NB4 (cell line): ENCODE data around the gene TCF3.

Experiments
- DNase-seq: peaks from one replicate; pipeline ENCODE4 v3.0.0; 2010; ENCODE audit warnings: low read depth
- H3K4me3 ChIP-seq: one replicate; pipeline ENCODE4 v1.5.1; 2011; ENCODE audit warnings: mild to moderate bottlenecking, low read depth, low read length, moderate library complexity
- MYC ChIP-seq: IDR thresholded peaks from 2 replicates; pipeline ENCODE4 v1.6.1; 2011; ENCODE audit warnings: low read depth, low read length
- POLR2A ChIP-seq: IDR thresholded peaks from 2 replicates; pipeline ENCODE4 v1.6.1; 2011; ENCODE audit warnings: mild to moderate bottlenecking; ENCODE audit not compliant: insufficient read length; ENCODE audit errors: extremely low read depth
- TF ChIP-seq, protein P1 (sequence below): IDR thresholded peaks from one replicate; pipeline ENCODE4 v1.5.1; 2012; ENCODE audit warnings: low read depth, low read length
- TF ChIP-seq, protein P2 (sequence below): IDR thresholded peaks from 2 replicates; pipeline ENCODE4 v1.6.1; 2011; ENCODE audit warnings: low read depth, low read length

Gene TCF3

DNA sequence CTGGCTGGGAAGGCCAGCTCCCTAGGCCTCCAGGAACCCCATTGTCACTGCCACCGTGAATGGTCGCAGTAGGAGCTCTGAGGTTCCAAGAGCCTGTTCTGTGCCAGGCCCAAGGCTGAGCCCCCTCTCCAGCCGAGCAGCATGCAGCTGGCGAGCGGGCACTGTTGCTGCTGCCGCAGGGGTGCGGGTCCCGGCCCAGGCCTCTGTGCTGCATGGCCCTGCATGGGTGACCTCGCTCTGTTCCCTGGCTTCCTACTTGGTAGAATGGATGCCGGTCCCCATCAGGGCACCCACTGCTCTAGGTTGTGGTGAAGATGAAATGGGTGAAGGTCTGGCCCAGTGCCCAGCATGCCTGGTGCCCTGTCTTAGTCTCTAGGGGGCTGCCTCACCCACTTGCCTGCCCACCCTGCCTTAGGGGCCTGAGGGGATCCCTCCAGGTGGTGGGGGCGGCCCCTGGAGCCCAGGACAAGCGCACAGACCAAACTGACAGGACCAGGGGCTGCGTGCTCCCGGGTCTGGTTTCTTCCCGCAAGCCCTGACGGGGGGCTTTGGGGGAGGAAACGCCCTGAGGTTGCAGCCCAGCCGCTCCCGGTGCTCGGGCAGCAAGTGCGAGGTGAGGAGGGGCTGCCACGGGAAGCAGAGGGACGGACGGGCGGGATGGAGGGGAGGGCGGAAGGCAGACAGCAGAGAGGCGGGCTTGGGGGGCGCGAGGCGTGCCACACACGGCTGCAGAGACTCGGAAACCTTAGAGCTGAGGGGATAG is 38.4 kb downstream of the TCF3 start:
- no peak for DNase-seq
- no peak overlapping the region for H3K4me3 ChIP-seq
- TF ChIP-seq POLR2A (no peak), MYC (no peak)
- TF ChIP-seq, protein P1, sequence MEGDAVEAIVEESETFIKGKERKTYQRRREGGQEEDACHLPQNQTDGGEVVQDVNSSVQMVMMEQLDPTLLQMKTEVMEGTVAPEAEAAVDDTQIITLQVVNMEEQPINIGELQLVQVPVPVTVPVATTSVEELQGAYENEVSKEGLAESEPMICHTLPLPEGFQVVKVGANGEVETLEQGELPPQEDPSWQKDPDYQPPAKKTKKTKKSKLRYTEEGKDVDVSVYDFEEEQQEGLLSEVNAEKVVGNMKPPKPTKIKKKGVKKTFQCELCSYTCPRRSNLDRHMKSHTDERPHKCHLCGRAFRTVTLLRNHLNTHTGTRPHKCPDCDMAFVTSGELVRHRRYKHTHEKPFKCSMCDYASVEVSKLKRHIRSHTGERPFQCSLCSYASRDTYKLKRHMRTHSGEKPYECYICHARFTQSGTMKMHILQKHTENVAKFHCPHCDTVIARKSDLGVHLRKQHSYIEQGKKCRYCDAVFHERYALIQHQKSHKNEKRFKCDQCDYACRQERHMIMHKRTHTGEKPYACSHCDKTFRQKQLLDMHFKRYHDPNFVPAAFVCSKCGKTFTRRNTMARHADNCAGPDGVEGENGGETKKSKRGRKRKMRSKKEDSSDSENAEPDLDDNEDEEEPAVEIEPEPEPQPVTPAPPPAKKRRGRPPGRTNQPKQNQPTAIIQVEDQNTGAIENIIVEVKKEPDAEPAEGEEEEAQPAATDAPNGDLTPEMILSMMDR = no peak
- TF ChIP-seq, protein P2, sequence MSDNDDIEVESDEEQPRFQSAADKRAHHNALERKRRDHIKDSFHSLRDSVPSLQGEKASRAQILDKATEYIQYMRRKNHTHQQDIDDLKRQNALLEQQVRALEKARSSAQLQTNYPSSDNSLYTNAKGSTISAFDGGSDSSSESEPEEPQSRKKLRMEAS = no peak

DNA sequence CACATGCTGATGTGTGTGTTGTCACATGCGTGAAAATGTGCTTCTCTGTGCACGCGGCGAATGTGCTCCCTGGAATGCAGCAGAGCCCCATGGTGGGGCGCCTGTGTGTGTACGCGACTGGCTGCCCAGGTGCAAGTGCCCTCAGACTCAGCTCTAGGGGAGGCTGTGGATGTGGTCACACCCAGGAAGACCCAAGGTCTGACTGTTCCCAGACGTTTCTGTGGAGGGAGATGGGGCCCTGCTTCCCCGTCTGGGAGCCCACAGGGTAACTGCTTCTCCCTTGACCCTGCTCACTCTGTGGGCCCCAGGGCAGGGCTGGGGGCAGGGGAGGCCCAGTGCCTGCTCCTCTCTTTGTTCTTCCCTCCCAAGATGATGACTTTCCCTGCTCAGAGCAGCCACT is 39.3 kb downstream of the TCF3 start:
- H3K4me3 ChIP-seq = no peak overlapping the region
- no peak for DNase-seq
- no peak for TF ChIP-seq POLR2A
- TF ChIP-seq, protein P2 = no peak
- TF ChIP-seq, protein P1 = no peak
- no peak for TF ChIP-seq MYC

DNA sequence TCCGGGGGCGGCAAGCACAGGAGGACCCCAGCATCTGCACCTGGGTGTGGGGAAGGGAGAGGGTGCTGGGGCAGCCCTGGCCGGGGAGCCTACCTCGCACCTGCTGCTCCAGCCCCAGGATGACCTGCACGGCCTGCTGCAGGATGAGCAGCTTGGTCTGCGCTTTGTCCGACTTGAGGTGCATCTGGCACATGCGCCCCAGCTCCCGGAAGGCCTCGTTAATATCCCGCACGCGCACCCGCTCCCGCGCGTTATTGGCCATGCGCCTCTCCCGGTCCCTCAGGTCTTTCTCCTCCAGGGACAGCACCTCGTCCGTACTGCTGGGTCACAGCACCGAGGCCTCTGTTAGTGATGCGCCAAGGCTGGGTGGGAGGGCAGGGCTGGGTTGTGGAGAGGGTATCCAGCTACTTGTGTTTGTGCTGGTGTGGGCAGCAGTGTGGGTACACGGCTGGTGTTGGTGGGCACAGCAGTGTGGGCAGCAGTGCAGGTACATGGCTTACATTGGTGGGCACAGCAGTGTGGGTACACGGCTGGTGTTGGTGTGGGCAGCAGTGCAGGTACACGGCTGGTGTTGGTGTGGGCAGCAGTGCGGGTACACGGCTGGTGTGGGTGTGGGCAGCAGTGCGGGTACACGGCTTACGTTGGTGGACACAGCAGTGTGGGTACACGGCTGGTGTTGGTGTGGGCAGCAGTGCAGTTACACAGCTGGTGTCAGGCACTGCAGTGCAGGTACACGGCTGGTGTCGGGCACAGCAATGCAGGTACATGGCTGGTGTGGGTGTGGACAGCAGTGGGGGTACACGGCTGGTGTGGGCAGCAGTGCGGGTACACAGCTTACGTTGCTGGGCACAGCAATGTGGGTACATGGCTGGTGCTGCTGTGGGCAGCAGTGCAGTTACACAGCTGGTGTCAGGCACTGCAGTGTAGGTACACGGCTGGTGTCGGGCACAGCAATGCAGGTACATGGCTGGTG is 40.0 kb downstream of the TCF3 start:
- no peak overlapping the region for H3K4me3 ChIP-seq
- TF ChIP-seq, protein P2 = no peak
- no peak for TF ChIP-seq MYC
- TF ChIP-seq POLR2A = no peak
- TF ChIP-seq, protein P1 = no peak
- DNase-seq = no peak

DNA sequence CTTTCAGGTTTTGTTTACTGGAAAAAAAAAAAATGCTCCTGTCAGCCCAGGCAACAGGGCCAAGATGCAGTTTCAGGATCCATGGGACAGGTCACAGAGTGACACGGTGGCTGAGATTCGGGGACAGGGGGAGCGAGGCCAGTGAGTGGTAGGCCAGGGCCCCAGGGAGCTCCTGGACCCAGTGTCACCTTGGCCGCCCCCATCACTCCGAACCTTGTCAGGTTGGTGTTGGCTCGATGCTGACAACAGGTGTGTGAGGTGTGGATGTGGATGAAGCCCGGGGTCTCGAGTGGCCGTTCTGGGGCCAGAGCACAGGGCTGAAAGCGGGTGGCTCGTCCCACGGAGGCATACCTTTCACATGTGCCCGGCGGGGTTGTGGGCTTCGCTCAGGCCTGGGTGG is 41.1 kb downstream of the TCF3 start:
- TF ChIP-seq POLR2A = no peak
- TF ChIP-seq MYC = no peak
- TF ChIP-seq, protein P2 = no peak
- TF ChIP-seq, protein P1 = no peak
- DNase-seq = no peak
- no peak overlapping the region for H3K4me3 ChIP-seq

DNA sequence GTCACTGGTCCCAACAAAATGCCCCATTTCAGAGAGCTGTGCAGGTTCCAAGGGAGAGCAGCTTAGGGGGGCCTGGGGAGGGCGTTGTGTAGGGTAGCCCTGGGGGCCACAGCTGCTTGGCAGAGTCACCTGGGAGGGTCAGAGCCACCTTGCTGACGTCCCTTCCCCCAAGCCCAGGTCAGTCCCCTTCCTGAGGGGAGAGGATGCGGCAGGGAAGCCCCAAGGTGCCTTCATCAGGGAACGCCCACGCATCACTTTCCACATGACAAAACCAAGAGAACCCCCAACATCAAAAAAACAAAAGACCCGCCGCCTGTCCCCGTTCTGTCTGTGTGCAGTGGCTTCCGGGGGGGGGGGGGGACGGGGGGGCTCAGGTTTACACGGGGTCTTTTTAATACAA is 41.8 kb downstream of the TCF3 start:
- no peak for DNase-seq
- H3K4me3 ChIP-seq = no peak overlapping the region
- TF ChIP-seq POLR2A (no peak), MYC (no peak)
- TF ChIP-seq, protein P2 = no peak
- TF ChIP-seq, protein P1 = no peak
